A204.1 (cell line): ENCODE data around the gene MEF2B.
A peak's percentile ranks its signal among the peaks of the same experiment; 100 is the strongest.
"Not testable (repeated sequence)": the region's sequence is repeated elsewhere in the genome, so short reads cannot be mapped to it uniquely, and the experiment has no call there.

ENCODE experiments used
- FAIRE-seq: peaks from 2 replicates; lab custom pipeline; 2012; peaks lifted over from hg19 to GRCh38; lab: Jason Lieb, UNC

MEF2B gene

DNA sequence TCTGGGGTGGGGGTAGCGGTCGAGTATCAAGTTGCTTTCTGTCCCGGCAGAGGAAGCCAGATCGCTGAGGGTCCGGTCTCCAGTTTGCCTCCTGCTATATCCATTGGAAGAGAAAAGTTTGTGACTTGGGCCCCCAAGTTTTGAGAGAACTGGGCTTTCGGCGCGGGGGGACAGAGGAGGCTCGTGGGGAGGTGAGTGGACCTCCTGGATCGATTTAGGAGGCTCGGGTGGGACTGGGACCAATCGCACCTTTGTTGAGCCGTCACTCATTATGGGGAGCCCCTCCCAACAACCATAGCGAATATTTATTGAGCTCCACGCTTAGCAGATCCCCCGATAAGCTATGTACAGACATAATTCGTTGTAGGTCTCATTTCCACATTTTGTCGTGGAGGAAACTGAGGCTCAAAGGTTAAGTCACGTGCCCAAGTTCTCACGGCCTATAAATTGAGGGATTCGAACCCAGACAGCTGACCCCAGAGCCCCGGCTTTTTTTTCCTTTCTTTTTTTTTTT, 22.9 kb upstream of the MEF2B start:
- FAIRE-seq: no peak

DNA sequence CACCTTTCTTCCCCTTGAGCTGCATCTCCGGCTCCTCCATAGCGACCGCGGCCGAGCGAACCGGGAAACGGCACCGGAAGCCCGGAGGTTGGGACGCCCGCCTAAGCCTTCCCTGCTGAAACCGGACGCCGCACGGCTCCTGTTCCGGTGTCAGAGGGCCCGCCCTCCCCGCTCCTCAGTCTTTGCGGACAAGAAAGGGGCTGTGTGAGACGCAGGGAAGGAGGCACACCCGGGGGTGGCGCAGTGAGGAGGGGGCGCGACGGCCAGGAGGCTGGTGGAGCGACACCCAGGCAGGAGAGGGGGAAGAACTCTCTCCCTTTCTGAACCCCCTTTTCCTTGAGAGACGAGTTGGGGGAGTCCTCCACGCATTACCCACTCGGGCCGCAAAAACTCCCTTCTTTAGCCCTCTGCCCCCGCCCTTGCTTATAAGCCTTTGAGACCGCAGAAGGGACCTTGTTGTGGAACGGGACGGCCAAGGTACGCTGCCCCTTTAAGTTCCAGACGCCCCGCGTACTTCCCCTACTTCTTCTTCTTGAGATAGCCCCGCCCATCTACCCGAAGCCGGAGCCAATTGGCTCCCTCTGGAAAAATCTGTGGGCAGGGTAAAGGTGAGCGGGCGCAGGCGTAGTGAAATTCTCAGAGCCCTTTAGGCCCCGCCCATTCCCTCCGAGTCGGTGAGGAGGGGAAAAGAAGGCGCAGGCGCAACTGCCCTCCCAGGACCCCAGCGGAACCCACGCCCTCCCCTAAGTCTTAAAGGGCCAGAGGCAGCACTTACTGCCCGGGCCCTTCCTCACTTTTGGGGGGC, 22.2 kb upstream of the MEF2B start, which contains the start of the genes BORCS8 and RFXANK:
Gene BORCS8, minus strand, starts transcription at position 75 of the 805 bp plus-strand sequence. Its CDS starts 35 bp downstream, at position 40.
Gene RFXANK, plus strand, starts transcription at position 181 of the 805 bp plus-strand sequence. CDS start 1,689 bp downstream, outside the sequence.
- peak; percentile 99 for FAIRE-seq

DNA sequence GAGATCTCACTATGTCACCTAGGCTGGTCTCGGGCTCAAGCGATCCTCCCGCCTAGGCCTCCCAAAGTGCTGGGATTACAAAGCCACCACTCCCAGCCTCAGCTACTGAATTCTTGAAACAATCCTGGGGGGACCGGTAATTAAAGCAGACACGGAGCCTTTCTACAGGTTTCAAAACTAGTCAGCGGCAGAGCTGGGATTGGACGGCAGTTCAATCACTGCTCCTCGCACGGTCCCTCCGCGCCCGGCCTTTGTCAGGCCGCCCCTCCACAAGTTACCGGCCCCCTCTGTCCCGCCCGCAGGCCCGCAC, 21.7 kb upstream of the MEF2B start:
- FAIRE-seq: no peak

DNA sequence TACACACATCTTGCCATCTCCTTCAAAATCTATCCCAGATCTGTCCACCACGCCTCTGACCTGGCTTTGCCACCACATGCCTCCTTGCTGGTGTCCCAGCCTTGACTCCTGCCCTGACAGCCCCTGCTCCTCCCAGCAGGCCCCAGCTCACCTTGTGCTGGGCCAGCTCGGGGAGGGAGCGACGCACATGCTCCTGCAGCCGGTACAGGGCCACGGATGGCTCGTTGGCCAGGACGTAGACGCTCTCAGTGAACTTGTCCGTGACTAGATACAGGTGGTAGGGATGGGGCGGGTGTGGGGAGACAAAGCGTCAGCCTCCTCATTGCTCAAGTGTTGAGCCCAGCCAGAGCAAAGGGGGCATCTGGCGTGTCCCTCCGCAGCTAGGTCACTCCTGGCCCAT, 16.7 kb upstream of the MEF2B start:
- no peak for FAIRE-seq

DNA sequence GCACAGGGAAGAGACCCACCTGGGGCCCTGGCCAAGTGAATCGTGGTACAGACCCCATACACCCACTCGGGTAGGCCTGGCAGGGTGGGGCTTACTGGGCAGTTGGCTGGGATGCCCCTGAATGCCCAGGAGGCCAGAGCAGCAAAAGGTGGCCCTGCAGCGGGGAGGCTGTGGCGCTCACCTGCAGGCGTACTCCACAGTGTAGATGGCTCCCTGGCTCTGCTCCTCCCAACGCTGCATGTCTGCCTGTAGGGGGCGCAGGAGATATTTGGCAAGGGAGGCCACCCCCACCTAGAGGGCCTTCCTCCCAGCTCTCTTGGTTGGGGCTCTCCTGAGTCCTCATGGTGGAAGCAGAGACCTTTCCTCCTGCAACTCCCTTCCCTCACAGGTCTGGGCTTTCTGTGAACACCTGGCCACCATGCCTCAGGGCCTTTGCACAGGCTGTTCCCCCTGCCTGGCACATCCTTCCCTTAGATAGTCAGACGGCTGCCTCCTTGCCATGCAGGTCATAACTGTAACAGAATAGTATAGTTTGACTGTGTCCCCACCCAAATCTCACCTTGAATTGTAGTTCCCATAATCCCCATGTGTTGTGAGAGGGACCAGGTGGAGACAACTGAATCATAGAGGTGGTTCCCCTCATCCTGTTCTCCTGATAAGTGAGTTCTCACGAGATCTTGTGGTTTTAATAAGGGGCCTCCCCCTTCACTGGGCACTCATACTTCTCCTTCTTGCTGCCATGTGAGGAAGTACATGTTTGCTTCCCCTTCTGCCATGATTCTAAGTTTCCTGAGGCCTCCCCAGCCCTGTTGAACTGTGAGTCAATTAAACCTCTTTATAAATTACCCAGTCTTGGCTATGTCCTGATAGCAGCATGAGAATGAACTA, 16.0 kb upstream of the MEF2B start:
- no peak for FAIRE-seq

DNA sequence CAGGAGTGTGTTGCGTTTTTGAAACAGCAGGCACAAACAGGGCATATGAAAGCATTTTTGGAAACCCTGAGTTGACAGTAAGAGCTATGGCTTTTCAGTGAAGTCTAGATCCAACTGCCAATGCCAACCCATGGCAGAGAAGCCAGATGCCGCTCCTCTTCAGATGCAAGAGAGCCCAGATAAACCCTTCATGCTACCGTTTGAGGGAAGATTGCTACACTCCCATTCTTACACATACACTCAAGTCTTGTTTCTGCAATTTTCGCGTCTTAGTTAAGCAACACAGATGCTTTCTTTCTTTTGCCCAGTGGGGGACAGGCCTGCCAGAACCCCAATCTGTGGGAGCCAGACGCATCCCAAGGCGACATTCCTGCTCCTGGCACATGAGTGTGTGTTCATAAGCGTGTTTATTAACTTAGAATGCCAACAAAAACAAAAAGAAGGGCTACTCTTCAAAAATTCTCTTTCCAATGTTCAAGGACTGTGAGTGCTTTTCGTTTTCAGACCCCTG, 11.5 kb upstream of the MEF2B start:
- FAIRE-seq: no peak

DNA sequence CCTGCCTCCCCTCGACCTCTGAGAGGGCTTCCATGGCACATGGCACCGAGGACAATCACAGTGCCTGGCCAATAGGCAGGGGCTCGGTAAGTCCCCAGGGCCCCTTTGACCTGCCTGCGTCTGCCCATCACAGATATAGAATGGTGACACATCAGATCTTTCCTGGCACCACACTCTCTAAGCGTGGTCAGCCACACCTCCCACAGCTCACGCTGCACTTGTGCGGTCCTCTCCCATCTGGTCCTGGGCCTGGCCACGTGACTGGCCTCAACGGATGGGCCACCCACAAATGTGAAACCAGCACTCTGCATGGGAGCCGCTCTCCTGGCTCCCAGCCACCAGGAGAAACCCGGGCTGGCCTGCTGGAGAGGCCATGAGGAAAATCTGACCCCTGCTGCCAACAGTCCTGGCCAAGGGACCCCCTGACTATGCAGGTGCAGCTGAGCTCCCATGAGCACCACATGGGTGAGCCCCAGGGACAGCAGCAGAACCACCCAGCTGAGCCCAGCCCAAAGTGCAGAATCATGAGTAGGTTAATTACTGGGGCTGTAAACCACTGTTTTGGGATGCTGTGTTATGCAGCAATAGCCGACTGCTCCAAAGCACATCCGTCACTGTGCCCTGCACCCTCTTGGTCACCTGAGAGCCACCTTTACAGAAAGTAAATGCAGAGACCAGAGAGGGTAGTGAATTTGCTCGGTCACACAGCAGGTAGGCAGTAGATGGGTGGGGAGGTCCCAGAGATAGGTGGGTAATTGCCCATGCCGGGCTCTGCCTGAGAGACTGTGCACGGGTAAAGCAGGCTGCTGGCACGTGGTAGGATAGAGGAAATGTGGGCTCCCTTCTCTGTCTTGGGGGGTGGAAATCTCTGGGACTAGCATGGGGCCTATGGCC, 9.7 kb upstream of the MEF2B start:
- FAIRE-seq: no peak

DNA sequence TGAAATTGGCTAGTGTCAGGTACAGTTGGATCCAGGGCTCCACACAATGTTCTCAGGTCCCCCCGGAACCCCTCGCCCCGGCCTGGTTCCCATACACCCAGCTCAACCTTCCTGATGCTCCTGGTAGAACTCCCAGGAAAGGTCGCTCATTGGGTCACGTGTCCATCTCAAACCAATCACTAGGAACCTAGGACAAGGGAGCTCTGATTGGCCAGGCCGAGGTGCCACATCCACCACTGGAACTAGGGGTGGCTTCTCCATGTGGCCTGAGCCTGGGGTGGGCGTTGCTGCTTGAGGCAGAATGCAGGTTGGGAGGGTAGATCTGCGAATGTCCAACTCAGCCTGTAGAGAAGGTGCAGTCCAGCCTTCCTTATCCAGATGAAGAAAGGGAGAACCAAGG, 6.9 kb upstream of the MEF2B start:
- FAIRE-seq: no peak

DNA sequence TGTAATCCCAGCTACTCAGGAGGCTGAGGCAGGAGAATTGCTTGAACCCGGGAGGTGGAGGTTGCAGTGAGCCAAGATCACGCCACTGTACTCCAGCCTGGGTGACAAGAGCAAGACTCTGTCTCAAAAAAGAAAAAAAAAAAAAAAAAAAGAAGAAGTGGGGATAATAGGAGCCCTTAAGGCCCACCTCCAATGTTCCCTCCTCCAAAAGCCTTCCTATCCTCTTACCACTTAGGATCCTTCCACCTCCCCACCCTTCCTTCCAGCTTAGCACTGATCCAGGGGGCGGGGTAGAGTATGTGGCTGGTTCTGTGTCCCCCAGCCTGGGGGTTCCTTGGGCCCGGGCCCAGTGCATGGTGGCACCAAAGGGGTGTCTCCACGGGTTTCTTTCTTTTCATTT, 3.2 kb upstream of the MEF2B start:
- FAIRE-seq: not testable (repeated sequence)

DNA sequence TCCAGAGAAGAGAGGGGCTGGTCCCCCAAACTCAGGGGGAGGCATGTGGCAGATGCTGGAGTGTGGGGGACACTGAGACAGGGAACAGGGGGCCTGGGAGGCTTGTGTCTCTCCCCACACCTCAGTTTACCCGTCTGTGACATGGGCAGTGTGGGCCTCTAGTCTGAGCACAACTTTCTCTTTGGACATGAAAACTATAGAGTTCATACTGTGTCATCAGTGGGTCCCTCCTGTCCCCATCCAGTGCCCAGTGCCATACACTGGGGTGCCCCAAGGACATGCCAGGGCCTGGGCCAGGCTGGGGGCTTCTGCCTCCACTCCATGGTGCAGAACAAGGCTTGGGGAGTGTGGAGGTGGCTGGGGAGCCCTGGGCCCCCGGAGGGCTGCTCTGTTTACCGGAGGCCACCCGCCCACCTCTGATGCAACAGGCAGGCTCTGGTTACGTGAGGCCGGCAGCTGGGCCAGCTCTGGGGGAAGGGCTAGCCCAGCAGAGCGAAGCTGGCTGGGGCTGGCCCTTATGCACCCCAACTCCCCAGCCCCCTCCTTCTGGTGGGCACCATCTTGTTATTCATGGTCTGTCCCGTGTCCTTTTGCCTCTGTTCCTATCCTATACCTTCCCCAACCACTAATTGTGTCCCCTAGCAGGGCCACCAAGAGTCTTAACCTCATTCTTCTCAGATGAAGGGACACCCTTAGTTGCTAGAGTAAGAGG, 1.9 kb upstream of the MEF2B start:
- FAIRE-seq: no peak

DNA sequence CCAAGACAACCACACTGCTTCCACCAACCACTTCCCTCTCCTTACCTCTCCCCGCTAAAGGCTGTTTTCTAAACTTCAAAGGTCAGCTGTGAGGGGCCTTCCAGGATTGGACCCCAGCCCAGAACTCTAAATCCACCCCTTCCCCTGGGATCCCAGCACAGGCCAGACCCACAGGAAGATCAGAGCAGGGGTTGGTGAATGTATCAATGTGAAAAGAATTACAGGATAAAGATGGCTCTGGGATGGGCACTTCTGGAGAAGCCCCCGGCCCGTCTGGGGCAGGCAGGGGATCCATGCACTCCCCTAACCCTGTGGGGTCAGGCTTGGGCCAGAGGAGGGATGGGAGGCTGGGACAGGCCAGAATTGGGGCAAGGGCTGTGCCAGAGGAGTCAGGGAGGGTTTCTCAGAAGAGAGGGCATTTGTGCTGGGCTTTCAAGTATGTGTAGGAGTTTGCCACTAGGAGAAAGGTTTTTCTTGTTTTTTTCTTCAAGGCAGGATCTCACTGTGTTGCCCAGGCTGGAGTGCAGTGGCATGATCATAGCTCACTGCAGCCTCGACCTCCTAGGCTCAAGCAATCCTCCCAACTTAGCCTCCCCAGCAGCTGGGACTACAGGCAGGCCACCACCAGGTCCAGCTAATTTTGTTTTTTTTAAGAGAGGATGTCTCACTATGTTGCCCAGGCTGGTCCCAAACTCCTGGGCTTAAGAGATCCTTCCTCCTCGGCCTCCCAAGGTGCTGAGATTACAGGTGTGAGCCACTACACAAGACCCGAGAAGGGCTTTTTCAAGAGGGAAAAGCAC, 1.0 kb upstream of the MEF2B start:
- no peak for FAIRE-seq

DNA sequence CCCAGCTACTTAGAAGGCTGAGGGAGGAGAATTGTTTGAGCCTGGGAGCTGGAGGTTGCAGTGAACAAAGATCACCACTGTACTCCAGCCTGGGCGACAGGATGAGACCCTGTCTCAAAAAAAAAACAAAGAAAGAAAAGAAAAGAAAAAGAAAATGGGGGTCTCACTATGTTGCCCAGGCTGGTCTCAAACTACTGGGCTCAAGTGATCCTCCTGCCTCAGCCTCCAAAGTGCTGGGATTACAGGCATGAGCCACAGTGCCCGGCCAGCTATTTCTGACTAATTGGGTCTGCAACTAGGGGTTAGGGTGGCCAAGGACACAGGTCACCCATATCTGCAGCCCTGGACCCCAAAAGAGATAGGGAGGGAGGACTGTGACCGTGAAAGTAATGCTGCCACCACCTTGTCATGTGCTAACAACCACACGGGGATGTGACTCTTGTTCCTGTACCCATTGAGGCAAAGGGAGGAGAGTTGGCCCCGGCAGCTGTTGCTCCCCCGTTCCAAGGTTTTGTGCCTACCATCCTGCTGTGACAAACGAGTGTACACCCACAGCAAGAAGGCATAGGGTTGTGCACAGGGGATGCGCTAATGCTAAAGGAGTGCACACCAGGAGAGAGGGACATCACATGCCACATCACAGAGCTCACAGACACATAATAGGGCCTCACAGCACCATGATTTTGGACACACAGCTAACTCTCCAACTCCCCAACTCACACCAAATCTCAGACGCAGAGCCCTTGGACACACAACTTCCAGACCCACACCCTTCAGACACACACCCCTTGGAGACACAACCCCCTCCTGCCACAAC, 619 bp downstream of the MEF2B start:
- FAIRE-seq: no peak

DNA sequence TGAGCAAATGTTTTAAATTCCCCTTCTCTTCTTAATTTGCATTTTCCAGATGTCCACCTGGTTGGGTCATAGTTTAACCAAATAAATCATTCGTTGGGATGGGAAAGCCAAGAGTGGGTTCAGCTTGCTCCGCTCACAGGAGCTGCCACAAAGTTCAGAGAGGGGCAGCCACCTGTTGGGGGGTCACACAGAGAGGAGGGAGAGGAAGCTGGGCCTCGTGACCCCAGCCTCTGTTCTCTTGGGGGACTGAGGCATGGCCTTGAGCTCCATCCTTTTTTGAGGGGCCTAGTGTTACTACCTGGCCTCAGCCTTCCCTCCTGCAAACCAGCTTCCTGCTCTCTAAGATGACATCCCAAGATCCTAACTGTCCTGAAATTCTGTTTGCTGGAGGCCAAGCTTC, 2.5 kb downstream of the MEF2B start:
- FAIRE-seq: no peak

DNA sequence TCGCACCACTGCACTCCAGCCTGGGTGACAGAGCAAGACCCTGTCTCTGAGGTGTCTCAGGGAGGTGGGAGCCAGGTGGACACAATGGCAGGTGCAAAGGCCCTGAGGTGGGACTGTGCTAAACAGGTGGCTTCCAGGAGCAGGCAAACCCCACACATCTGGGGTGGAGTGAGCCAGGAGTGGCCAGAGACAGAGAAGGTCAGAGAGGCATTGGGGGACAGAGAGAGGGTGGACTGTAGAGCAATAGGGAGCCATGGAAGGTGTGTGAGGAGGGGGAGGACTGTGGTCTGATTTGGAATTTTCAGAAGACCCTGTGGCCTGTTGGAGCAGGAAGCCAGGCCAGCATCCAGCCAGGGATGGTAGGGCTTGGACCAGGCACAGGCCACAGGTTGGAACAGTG, 4.7 kb downstream of the MEF2B start:
- FAIRE-seq: no peak

DNA sequence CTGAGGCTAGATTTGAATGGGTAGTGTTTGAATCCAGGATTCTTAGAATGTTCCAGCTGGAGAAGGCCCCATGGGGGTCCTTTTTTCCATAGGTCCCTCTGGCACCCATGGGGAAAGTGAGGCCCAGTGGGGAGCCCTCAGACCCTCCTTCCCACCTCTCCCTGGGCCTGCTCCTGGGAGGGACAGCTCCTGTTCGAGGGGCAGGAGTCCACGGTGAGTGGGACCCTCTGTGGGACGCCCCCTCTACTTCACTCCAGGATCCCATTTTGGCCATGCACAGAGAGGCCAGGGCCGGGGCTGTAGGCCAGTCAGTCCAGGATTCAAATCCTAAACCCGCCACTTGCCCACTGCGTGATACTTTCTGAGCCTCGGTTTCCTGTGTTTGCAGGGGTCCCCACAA, 7.6 kb downstream of the MEF2B start:
- no peak for FAIRE-seq

DNA sequence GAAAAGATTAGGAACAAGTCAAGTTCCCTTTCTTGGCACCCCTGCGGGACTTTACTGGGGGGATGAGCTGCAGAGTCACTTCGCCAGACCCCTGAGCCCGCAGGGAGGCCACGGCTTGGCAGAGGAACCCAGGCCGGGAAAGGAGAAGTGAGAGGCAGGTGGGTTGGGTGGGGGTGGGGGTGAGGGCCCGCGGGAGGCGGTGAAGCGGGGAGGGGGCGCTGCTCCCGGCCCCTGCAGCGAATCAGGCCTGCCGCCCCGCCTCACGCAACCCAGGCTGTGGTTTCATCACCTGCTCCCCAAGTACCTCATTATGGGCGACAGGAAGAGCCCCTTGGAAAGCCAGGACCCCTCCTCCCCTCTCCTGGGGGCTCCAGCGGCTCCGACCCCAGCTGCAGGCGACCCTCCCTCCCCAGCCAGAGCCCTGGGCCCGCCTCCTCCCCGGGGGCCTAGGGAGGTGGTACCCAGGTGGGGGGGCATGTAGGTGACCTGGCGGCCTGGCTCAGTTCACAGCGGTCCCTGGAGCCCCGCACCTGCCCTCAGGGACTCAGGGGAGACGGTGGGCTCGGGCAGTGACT, 9.5 kb downstream of the MEF2B start:
- no peak for FAIRE-seq

DNA sequence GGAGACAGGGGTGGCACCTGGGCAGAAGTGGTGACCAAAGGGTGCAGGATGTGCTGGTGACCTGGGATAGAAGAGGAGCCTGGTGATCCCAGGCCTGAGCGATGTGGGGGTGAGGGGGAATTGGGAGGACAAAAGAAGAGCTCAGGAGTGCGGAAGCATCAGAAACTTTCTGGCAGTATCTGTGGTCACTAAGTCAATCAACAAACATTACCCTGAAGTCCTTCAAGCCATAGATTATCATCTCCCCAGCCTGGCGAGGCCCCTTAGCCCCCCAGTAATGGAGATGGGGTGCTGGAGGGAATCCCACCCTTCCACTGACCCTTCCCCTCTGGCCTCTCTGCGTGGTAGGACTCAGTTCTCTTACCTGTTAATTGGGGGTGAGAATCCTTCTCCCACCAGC, 10.5 kb downstream of the MEF2B start:
- no peak for FAIRE-seq

DNA sequence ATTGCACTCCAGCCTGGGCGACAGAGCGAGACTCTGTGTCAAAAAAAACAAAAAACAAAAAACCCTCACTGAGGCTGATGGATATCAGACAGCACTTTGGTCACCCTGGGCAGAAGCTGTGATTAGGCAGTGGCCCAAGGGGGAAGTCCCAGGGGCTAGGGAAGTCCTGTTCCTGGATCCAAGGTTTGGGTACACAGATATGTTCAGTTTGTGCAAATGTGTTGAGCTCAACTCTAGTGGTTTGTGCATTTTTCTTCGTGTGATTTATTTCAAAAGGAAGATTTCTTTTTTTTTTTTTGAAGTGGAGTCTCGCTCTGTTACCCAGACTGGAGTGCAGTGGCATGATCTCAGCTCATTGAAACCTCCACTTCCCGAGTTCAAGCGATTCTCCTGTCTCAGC, 12.3 kb downstream of the MEF2B start:
- FAIRE-seq: no peak
